K562 (cell line): Measurements from ENCODE around the gene USB1. TPM values are rescaled to one million over a fixed set of nuclear protein-coding genes. Genes with fewer than 3 reads are reported as not detected.

Experiments used
- ATAC-seq: fragments of 200-7000 bp; cut with Tn5 transposase; 3 replicates; pipeline ENCODE4 v1.9.1; 2020; ENCODE audit warnings: moderate library complexity
- BruUV-seq: library from RNA; stranded (reverse); fragments of 400-500 nt; replicated peaks from 2 replicates; lab custom pipeline; 2021; lab: Mats Ljungman, UMichigan
- CTCF ChIA-PET: fragments of 300-600 bp; formaldehyde crosslinking; extraction: SDS; loops from one replicate; lab custom pipeline; 2021; ENCODE audit warnings: low intra/inter-chr PET ratio; lab: Yijun Ruan, JAX
- POLR2A ChIA-PET: fragments of 300-600, 350-650 bp; sonication (Branson Sonifier 250); formaldehyde crosslinking; extraction: SDS; loops from one replicate; lab custom pipeline; 2021; ENCODE audit warnings: antibody characterized with exemption, inconsistent platforms; lab: Yijun Ruan, JAX
- DNase-seq, 4 experiments: peaks; one replicate each; pipeline versions ENCODE4 v3.0.0 to v3.0.0-alpha.2; 2011 to 2018; ENCODE audit warnings: low spot score in 3 of 4, mixed read lengths in 3 of 4; ENCODE audit errors: extremely low read depth in 1 of 4
- FAIRE-seq: peaks from 2 replicates; lab custom pipeline; 2011; peaks lifted over from hg19 to GRCh38; lab: Jason Lieb, UNC
- H2AFZ ChIP-seq: 2 replicates; pipeline ENCODE4 v1.6.0; 2011; ENCODE audit warnings: low read depth, low read length, control low read depth, inconsistent platforms
- H3K27ac ChIP-seq: fragments of 200-600 bp; 3 replicates; pipeline ENCODE4 v1.8.0; 2011; ENCODE audit warnings: low read depth, mild to moderate bottlenecking, control low read depth, inconsistent platforms, low read length, moderate library complexity, mixed read lengths; ENCODE audit errors: extremely low read depth
- H3K27me3 ChIP-seq, 2 experiments: fragments of 300-600 bp in 1 of 2; 2 replicates in 1 of 2; 3 replicates in 1 of 2; pipeline versions ENCODE4 v1.6.0 to v1.8.0; 2011; ENCODE audit warnings: inconsistent platforms in 2 of 2, low read length in 2 of 2, mild to moderate bottlenecking in 1 of 2, mixed read lengths in 1 of 2, moderate library complexity in 1 of 2; ENCODE audit not compliant: control insufficient read depth in 2 of 2, insufficient read depth in 2 of 2
- H3K36me3 ChIP-seq: fragments of 300-600 bp; 3 replicates; pipeline ENCODE4 v1.8.0; 2011; ENCODE audit warnings: mild to moderate bottlenecking, low read length, inconsistent platforms; ENCODE audit not compliant: control insufficient read depth, insufficient read depth
- H3K4me1 ChIP-seq, 2 experiments: fragments of 200-600 bp in 1 of 2; replicated peaks in 1 of 2; 2 replicates in 1 of 2; 3 replicates in 1 of 2; pipeline versions ENCODE4 v1.5.1 to v1.8.0; 2011; ENCODE audit warnings: inconsistent platforms in 2 of 2, low read length in 2 of 2, mild to moderate bottlenecking in 1 of 2, mixed read lengths in 1 of 2, moderate library complexity in 1 of 2; ENCODE audit not compliant: control insufficient read depth in 2 of 2, insufficient read depth in 2 of 2
- H3K4me2 ChIP-seq: 2 replicates; pipeline ENCODE4 v1.6.1; 2011; ENCODE audit warnings: low read length, control low read depth, inconsistent platforms, mixed read lengths; ENCODE audit not compliant: insufficient read depth
- H3K4me3 ChIP-seq: fragments of 200-600 bp; sonication (generic), shearing (Covaris generic); 2 replicates; pipeline ENCODE4 v1.5.1; 2016; ENCODE audit warnings: control low read depth, inconsistent platforms
- H3K79me2 ChIP-seq: fragments of 200-600 bp; 3 replicates; pipeline ENCODE4 v1.8.0; 2011; ENCODE audit warnings: low read length, inconsistent platforms; ENCODE audit not compliant: control insufficient read depth, insufficient read depth
- H3K9ac ChIP-seq, 2 experiments: 2 replicates each; pipeline versions ENCODE4 v1.6.0 to v1.6.1; 2011; ENCODE audit warnings: low read depth in 2 of 2, low read length in 2 of 2, control low read depth in 1 of 2, inconsistent platforms in 1 of 2, mild to moderate bottlenecking in 1 of 2, mixed read lengths in 1 of 2; ENCODE audit not compliant: insufficient read depth in 1 of 2
- H3K9me1 ChIP-seq: one replicate; pipeline ENCODE4 v1.6.0; 2011; ENCODE audit warnings: inconsistent platforms, mild to moderate bottlenecking, low read length, moderate library complexity; ENCODE audit not compliant: control insufficient read depth, insufficient read depth
- H3K9me3 ChIP-seq: replicated peaks from 2 replicates; pipeline ENCODE4 v1.5.1; 2011; ENCODE audit warnings: low read depth, low read length, inconsistent platforms; ENCODE audit not compliant: control insufficient read depth, insufficient read depth
- H4K20me1 ChIP-seq: replicated peaks from 2 replicates; pipeline ENCODE4 v1.6.1; 2011; ENCODE audit warnings: low read length, inconsistent platforms, mixed read lengths; ENCODE audit not compliant: control insufficient read depth, insufficient read depth
- ASH1L ChIP-seq: fragments of 450-650 bp; IDR thresholded peaks from 2 replicates; pipeline ENCODE4 v1.6.1; 2018; ENCODE audit warnings: borderline replicate concordance, mild to moderate bottlenecking, low read depth; ENCODE audit not compliant: partially characterized antibody
- ESRRA ChIP-seq: fragments of 450-650 bp; IDR thresholded peaks from 2 replicates; pipeline ENCODE4 v1.6.1; 2014; ENCODE audit warnings: low read depth, mild to moderate bottlenecking, moderate library complexity, borderline replicate concordance
- HNRNPLL ChIP-seq: fragments of 200-400 bp; formaldehyde crosslinking; IDR thresholded peaks from 2 replicates; pipeline ENCODE4 v1.6.1; 2017; ENCODE audit warnings: low read length, low read depth, mild to moderate bottlenecking; ENCODE audit not compliant: poor library complexity, severe bottlenecking
- HOXB6 ChIP-seq: fragments of 250-450 bp; sonication (Bioruptor Pico); IDR thresholded peaks from 2 replicates; pipeline ENCODE4 v1.5.1; 2022; ENCODE audit warnings: mild to moderate bottlenecking, borderline replicate concordance
- IFI16 ChIP-seq: fragments of 250-450 bp; sonication (Bioruptor Pico); IDR thresholded peaks from 2 replicates; pipeline ENCODE4 v2.1.2; 2022; ENCODE audit warnings: mild to moderate bottlenecking, inconsistent platforms
- POLR2A ChIP-seq: fragments of 450-650 bp; conservative IDR thresholded peaks from 2 replicates; pipeline ENCODE4 v1.6.1; 2016
- SNAPC5 ChIP-seq: fragments of 250-450 bp; sonication (Bioruptor Pico); IDR thresholded peaks from 2 replicates; pipeline ENCODE4 v1.8.0; 2021; ENCODE audit warnings: moderate library complexity, mild to moderate bottlenecking, inconsistent platforms
- ZFP1 ChIP-seq: fragments of 450-650 bp; formaldehyde crosslinking; IDR thresholded peaks from 2 replicates; pipeline ENCODE4 v1.4.0; 2020; ENCODE audit warnings: mild to moderate bottlenecking, mixed read lengths
- ZNF444 ChIP-seq: fragments of 250-450 bp; sonication (Bioruptor Pico); IDR thresholded peaks from 2 replicates; pipeline ENCODE4 v1.4.0; 2020; ENCODE audit warnings: mild to moderate bottlenecking, moderate library complexity
- ZNF707 ChIP-seq: fragments of 250-450 bp; sonication (Bioruptor Pico); conservative IDR thresholded peaks from 2 replicates; pipeline ENCODE4 v1.8.0; 2022; ENCODE audit warnings: inconsistent platforms, mild to moderate bottlenecking, moderate library complexity
- WGBS: fragments of 100-300 bp; shearing (Covaris generic); methylation state at CpG from one replicate; pipeline ENCODE4 v1.1.6; 2016; ENCODE audit warnings: low coverage, mixed read lengths; ENCODE audit not compliant: insufficient coverage; ENCODE audit errors: missing lambda C conversion rate; 5-methylcytosine and 5-hydroxymethylcytosine counted together
- in situ Hi-C: fragments of 300-500 bp; cut with MboI; formaldehyde crosslinking; loops from 4 replicates; pipeline ENCODE4 v1.15.0; 2018; ENCODE audit warnings: inconsistent platforms, mixed read lengths
- intact Hi-C: fragments of 100-400 bp; cut with micrococcal nuclease; formaldehyde crosslinking; loops from 2 replicates; pipeline ENCODE4 v1.14.2; 2022
- polyA plus RNA-seq, 8 experiments: library from polyadenylated mRNA; depleted of rRNA in 4 of 8; stranded (reverse) in 5 of 8; unstranded in 3 of 8; fragments of >200 nt; fragmentation: Nextera tagmentation in 2 of 8; fragmentation: Illumina TruSeq in 1 of 8; extraction: Ambion mirVana in 2 of 8; extraction: Trizol in 1 of 8; gene quantifications; 2 replicates each; pipeline versions ENCODE4 v1.2.1 to v1.2.3, GENCODE V29; 2011 to 2014; ENCODE audit warnings: inconsistent platforms in 1 of 8, missing spikeins in 1 of 8
- total RNA-seq, 7 experiments: library from RNA; depleted of rRNA in 6 of 7; stranded (reverse); fragments of >200 nt in 6 of 7; fragmentation: Illumina TruSeq in 2 of 7; extraction: Trizol in 2 of 7; gene quantifications; 2 replicates each; pipeline versions ENCODE4 v1.2.1 to v1.2.3, GENCODE V29; 2011 to 2021; ENCODE audit warnings: low replicate concordance in 1 of 7
- TF ChIP-seq, protein P1 (sequence below): fragments of 450-650 bp; conservative IDR thresholded peaks from 2 replicates; pipeline ENCODE4 v1.6.1; 2016; ENCODE audit warnings: missing genetic modification characterization, low read depth, mild to moderate bottlenecking, missing compliant biosample characterization, moderate library complexity

Gene USB1
- total and polyA plus RNA-seq, 9 of the 15 experiments (the other 6 are each of a cell fraction or from before 2014, with no cell fraction given) = 11.6 to 73.6 (median 19.4) TPM

DNA sequence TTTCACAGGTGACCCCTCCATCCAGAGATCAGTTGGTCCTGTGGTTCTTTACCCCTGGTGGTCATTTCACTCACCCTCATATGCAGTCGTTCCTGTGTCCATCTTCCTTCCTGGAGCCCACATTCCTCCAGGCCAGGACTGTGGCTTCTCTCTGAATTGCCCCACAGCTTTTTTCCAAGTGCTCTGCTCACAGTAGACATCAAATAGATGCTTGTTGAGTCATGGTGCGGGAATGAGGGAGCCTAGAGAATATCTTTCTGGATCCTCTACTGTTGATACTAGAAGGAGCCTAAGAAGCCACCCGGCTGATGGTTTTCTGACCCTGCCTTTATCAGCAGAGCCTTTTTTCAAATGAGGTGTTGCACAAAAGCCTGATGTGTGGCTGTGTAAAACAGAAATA is 10.4 kb downstream of the USB1 start:
- Histone ChIP-seq H3K9me1 (peaks cover 2% of the 10 kb centered on the region), H3K4me3 (no peak overlapping the region), H3K27me3 (no peaks in the 10 kb centered on the region), H2AFZ (no peak overlapping the region), H3K4me1 (no peaks in the 10 kb centered on the region), H3K9ac (no peak overlapping the region), H4K20me1 (no peaks in the 10 kb centered on the region), H3K4me2 (no peak overlapping the region), H3K27ac (no peak overlapping the region), H3K36me3 (peaks cover 55% of the 10 kb centered on the region; the same call in 2 of the 3 replicates), H3K9me3 (peaks cover 2% of the 10 kb centered on the region; the same call in 1 of the 2 replicates), H3K79me2 (no peaks in the 10 kb centered on the region; the same call in 2 of the 3 replicates)
- BruUV-seq = no TSS peak
- DNase-seq = no peak
- ChIA-PET CTCF (no interaction called here), POLR2A (no interaction called here)
- no peak for FAIRE-seq
- intact Hi-C loops = no loop called here
- TF ChIP-seq IFI16 = no peak
- TF ChIP-seq ZNF707 (CRISPR knock-in tag) = no peak
- TF ChIP-seq POLR2A = no peak
- TF ChIP-seq ZNF444 (CRISPR knock-in tag) = no peak
- TF ChIP-seq SNAPC5 (CRISPR knock-in tag) = no peak
- no peak for TF ChIP-seq HOXB6
- TF ChIP-seq HNRNPLL = no peak
- no peak for TF ChIP-seq ESRRA
- TF ChIP-seq ASH1L = no peak
- no peak for TF ChIP-seq ZFP1 (CRISPR knock-in tag)
- TF ChIP-seq, protein P1, sequence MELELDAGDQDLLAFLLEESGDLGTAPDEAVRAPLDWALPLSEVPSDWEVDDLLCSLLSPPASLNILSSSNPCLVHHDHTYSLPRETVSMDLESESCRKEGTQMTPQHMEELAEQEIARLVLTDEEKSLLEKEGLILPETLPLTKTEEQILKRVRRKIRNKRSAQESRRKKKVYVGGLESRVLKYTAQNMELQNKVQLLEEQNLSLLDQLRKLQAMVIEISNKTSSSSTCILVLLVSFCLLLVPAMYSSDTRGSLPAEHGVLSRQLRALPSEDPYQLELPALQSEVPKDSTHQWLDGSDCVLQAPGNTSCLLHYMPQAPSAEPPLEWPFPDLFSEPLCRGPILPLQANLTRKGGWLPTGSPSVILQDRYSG (tag) = no peak
- WGBS = 56% methylated on average over 3 of the region's 3 CpGs
- in situ Hi-C loops = loop anchor here (10.0 kb wide), 2 partner anchors 113 to 283 kb away; partner anchors contain the start of genes CFAP20 and PRSS54
- ATAC-seq = no peak
